Body of pancreas (tissue), 4 donors: ENCODE results near the gene NR4A1.

Experiments used
- CTCF ChIP-seq, 7 experiments: fragments of 450-650 bp in 4 of 7; fragments of 200-600 bp in 3 of 7; sonication (generic) in 3 of 7; IDR thresholded peaks; one replicate each; pipeline ENCODE4 v1.5.1; 2016 to 2019; ENCODE audit warnings: antibody characterized with exemption in 7 of 7
- POLR2A ChIP-seq, 3 donors: fragments of 450-650 bp; IDR thresholded peaks; one replicate each; pipeline ENCODE4 v1.6.1; 2016; ENCODE audit warnings: antibody characterized with exemption in 3 of 3, mild to moderate bottlenecking in 2 of 3

GRCh38 chr12:52007982-52008510 is 43.2 kb upstream of the NR4A1 start:
- no peak for TF ChIP-seq POLR2A (IDR thresholded peaks at IDR 0.05)
- TF ChIP-seq CTCF (IDR thresholded peaks at IDR 0.05): no peak
